HG02973 (cell line): ENCODE measurements around the gene C1orf105.
A peak's percentile ranks its signal among the peaks of the same experiment; 100 is the strongest.

ENCODE experiments used
- ATAC-seq: cut with Tn5 transposase; IDR thresholded peaks from one replicate; pipeline ENCODE4 v1.9.1; 2021; ENCODE audit warnings: moderate library complexity; ENCODE audit not compliant: unreplicated experiment

C1orf105 gene

GRCh38 chr1:172455451-172455850 is 35.0 kb downstream of the C1orf105 start:
- ATAC-seq: no peak

GRCh38 chr1:172456344-172456769 is 35.9 kb downstream of the C1orf105 start:
- ATAC-seq: no peak

DNA sequence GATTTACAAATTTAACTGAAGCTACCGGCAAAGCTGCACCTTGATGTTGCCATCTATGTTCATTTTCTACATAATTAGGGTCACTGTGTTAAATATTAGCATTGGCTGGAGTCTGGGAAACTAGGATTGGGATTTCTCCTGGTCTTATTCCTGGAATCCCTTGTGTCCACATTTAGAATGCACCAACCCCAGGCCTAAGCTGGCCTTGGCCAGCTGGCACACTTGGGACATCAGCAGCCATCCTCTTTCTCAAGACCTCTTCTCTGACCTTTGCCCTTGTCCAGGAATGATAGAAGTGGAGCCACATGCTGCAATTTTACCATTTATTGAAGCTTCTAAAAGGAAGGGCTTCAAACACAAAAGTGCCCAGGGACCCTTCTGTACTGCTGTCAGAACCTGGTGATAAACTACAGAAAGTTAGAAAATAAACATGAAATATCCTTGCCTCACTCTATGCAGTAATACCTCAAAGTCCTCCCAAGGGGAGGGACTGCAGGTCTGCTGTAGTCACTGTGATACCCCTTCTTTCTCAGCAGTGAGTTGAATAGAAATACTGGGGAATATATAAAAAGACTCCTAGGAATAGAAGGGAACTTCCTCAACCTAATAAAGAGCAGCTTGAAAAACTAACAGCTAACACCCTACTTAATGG is 37.1 kb downstream of the C1orf105 start:
- ATAC-seq: no peak

- no peak for ATAC-seq
These were observed 39.7 kb downstream of the C1orf105 start for GRCh38 chr1:172460177-172460576.

DNA sequence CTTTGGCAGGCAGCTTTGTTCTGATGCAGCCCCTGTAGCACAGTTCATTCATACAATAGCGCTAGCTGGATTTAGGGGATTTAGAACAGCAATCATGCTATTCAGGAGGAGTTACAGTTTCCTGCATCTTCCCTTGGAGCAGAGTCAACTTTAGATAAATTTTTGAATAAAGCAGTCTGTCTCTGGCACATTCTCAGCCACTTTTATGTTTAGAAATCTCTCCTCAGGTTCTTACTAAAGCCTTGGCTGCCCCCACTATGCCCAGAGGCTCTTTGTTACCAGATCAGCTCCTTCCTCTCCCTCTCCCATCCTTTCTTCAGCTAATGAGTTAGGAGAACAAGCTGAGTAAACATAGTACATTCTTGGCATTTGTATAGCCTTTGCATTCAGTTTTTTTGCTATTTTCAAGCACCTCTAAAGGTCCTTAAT is 40.4 kb downstream of the C1orf105 start:
- no peak for ATAC-seq

DNA sequence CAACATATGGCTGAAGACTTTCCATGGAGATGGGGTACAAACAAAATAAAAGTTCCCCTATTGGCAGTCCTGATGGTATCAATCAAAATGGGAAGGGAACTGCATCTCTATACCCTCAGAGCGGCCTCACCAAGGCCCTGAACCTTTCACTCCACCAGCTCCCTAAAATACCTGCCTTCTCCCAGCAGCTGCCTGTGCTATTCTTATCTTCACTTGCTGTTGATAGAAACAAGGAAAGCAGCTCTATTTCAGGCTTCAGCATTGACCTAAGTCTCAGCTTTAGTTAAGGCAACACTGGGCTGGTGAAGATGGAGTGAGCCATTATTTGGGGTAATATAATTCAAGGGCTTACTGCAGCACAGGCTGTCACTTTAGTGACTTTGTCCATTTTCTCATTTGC is 45.1 kb downstream of the C1orf105 start:
- no peak for ATAC-seq

DNA sequence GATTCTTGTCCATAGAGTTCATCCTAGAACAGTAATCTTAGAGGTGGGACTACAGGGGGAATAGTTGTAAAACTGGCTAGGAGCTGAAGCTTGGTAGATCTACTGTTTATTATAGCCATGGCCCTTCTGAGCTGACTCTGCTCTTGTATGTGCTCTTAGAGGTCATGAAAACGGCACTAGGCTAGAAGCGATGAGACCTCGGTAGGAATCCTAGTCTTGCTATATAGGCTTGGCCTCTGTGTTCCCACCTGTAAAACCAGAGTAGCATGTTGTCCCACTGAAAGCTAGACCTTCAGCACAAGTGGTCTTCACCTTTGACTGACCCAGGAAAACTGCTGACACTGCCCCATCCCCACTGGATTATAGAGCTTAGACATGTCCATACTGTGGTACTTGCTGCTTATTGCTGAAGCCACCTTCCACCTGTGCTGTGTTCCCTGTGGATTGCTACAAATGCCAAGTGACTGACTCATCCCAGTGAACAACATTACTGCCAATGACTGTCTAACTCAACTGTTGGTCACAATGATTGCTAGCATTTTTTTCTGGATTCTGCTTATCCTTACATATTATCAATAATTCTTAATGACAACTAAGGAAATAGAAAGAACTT is 46.4 kb downstream of the C1orf105 start:
- ATAC-seq: no peak

DNA sequence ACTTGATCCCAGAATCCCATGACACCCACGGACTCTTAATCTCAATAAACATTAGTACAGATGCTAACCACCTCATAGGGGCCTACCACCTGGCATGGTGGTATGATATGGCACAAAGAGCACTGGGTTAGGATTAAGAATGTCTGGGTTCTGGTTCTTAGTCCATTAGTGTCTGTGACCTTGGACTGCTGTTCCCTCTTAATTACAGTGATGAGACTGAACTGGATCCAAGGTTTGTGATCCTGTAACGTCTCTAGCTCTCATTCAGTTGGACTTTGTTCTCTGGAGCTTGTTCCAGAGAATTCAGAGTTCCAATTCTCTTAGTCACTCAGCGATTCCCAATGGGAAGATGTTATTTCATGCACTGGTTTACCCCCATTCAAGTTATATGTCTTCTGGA is 47.0 kb downstream of the C1orf105 start:
- ATAC-seq: no peak

DNA sequence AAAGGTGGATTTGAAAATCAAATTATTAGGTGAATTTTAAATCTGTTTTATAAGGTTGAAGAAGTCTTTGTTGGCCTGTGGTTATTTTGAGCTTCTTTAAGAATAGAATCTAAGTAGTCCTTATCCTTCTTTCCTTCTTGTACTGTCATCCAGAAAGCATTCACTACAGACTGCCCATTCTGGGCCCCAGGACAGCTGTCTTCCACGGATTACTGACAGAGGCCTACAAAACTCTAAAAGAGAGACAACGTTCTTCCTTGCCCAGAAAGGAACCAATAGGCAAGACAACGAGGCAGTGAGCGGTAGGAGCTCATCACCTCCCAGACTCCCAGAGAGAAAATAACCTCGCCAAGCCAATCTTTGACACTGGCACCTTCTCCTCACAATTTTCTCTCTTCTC is 47.8 kb downstream of the C1orf105 start:
- ATAC-seq: no peak

DNA sequence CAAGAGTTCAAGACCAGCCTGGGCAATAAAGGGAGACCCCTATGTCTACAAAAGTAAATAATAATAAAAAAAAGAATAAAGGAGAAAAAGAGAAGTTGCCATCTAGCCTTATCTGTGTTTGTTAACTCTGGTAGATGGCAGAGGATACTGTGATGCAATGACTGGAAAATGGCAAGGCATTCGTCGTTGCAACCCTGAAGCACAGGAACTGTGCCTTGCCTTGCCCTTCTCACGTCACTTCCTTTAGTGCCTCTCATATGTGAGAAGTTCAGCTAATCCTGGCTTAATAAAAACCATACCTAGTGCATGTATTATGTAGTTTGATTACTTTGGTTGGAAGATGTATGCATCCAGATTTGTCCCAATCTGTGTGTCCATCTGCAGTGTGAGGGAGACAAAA is 49.2 kb downstream of the C1orf105 start:
- no peak for ATAC-seq

DNA sequence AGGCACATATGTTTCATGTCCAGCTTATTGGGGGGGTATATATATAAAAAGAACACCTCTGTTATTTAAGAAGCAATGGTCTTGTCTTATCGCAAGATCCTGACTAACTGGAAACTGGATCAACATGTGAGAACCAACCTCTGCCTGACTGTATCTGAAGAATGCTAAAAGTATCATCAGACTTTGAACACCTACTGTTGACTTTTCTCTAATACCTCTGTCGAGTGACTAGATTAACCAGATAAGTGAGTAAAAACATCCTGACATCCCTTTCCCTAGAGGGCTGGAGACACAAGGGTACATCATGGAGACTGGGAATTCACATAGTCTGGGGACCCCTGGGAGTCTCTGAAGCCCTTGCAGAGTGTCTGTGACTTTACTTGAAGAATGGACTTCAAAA is 49.7 kb downstream of the C1orf105 start:
- no peak for ATAC-seq

GRCh38 chr1:172471666-172472065 is 51.2 kb downstream of the C1orf105 start:
- no peak for ATAC-seq

DNA sequence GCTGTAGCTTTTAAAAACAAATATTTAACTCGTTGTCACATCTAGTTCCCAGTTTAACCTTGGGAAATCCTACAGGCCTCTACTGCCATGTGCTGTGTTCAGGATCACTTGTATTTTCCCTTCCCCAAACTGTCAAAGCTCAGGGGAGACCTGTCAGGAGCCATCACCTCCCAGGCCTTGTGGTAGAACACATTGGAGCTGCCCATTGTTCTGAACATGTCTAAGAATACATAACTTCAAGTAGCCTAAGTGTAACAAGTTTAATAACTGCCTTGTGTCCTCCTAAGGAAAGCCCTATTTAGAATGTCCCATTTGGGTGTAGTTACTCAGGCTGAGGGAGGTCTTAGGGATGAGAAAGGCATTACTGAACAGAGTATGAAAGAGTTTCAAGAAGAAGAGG is 52.0 kb downstream of the C1orf105 start:
- ATAC-seq: no peak

- no peak for ATAC-seq
These were observed 52.8 kb downstream of the C1orf105 start for GRCh38 chr1:172473302-172473701.

GRCh38 chr1:172473842-172474241 is 53.4 kb downstream of the C1orf105 start:
- no peak for ATAC-seq

- no peak for ATAC-seq
These were observed 55.8 kb downstream of the C1orf105 start for GRCh38 chr1:172476218-172476811.

DNA sequence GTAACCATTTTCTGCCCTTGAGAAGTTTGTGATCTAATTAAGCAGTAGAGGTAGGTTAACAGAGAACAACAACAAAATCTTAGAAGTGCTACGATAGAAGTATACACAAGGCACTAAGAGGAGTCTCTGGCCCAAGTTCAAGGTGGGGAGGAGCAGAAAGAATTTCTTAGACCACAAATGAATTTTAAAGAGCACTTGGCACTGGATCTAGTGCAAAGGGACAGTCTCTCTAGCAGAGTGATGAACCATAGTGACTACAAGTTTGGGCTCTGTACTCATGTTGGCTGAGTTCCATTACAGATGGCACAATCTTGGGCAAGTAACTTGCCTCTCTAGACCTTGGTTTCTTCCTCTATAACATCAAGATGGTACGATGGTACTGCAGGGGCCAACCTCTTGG is 56.7 kb downstream of the C1orf105 start:
- ATAC-seq: no peak

- no peak for ATAC-seq
These were observed 57.3 kb downstream of the C1orf105 start for GRCh38 chr1:172477741-172478140.

GRCh38 chr1:172478485-172478884 is 58.0 kb downstream of the C1orf105 start:
- no peak for ATAC-seq

- no peak for ATAC-seq
These were observed 59.9 kb downstream of the C1orf105 start for GRCh38 chr1:172480431-172480830.

DNA sequence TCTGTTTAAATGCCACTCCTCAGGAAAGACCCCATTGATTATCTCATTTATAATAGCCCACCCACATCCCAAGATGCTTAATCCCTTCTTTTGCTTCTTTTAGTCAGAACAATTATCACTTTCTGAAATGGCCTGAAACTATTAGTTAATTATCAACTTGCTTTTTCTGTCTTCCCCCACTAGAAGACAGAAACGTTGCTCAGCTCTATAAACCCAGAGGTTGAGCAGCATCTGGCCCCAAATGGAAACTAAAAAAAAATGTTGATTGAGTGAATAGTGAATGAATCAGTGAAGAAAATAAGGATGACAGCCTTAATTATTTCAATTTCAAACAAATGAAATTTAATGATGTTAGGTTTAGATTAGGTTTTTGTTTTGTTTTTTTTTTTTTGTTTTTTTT is 61.6 kb downstream of the C1orf105 start:
- ATAC-seq: peak; percentile 59

GRCh38 chr1:172483448-172483847 is 63.0 kb downstream of the C1orf105 start:
- no peak for ATAC-seq
